Keratinocyte (primary cell): Measurements from ENCODE around the gene ADCY5. TPM values are rescaled to one million over a fixed set of nuclear protein-coding genes. Genes with fewer than 3 reads are reported as not detected.

Source experiments
- DNase-seq: peaks from one replicate; pipeline ENCODE4 v3.0.0-alpha.2; 2011; ENCODE audit warnings: low read depth, missing footprints, low spot score
- FAIRE-seq: peaks from 2 replicates; lab custom pipeline; 2011; peaks lifted over from hg19 to GRCh38; lab: Jason Lieb, UNC
- H2AFZ ChIP-seq: 2 replicates; pipeline ENCODE4 v1.6.0; 2012; ENCODE audit warnings: low read length, control low read depth, inconsistent platforms; ENCODE audit not compliant: control insufficient read depth
- H3K27ac ChIP-seq: 2 replicates; pipeline ENCODE4 v1.5.1; 2011; ENCODE audit warnings: low read length; ENCODE audit not compliant: control insufficient read depth, insufficient read depth
- H3K27me3 ChIP-seq: 3 replicates; pipeline ENCODE4 v1.6.0; 2011; ENCODE audit warnings: low read length; ENCODE audit not compliant: control insufficient read depth, insufficient read depth; ENCODE audit errors: extremely low read depth
- H3K36me3 ChIP-seq, 2 experiments: 2 replicates in 1 of 2; 3 replicates in 1 of 2; pipeline ENCODE4 v1.5.1; 2011; ENCODE audit warnings: low read length in 2 of 2, mild to moderate bottlenecking in 1 of 2; ENCODE audit not compliant: control insufficient read depth in 2 of 2, insufficient read depth in 2 of 2; ENCODE audit errors: extremely low read depth in 1 of 2
- H3K4me1 ChIP-seq: 3 replicates; pipeline ENCODE4 v1.5.1; 2011; ENCODE audit warnings: low read length; ENCODE audit not compliant: control insufficient read depth, insufficient read depth; ENCODE audit errors: extremely low read depth
- H3K4me2 ChIP-seq: 3 replicates; pipeline ENCODE4 v1.6.0; 2011; ENCODE audit warnings: low read depth, low read length; ENCODE audit not compliant: control insufficient read depth, insufficient read depth; ENCODE audit errors: extremely low read depth
- H3K4me3 ChIP-seq, 3 experiments: fragments of 200-600 bp in 1 of 3; sonication (generic) in 1 of 3; 2 replicates in 2 of 3; 3 replicates in 1 of 3; pipeline ENCODE4 v1.5.1; 2011 to 2016; ENCODE audit warnings: low read length in 3 of 3, mild to moderate bottlenecking in 3 of 3, control low read depth in 2 of 3, inconsistent platforms in 1 of 3, low read depth in 1 of 3, mixed read lengths in 1 of 3, mixed run types in 1 of 3, moderate library complexity in 1 of 3; ENCODE audit not compliant: control insufficient read depth in 2 of 3, insufficient read depth in 2 of 3; ENCODE audit errors: extremely low read depth in 1 of 3
- H3K79me2 ChIP-seq: 2 replicates; pipeline ENCODE4 v1.6.0; 2012; ENCODE audit warnings: low read length; ENCODE audit not compliant: control insufficient read depth, insufficient read depth
- H3K9ac ChIP-seq: 3 replicates; pipeline ENCODE4 v1.6.0; 2011; ENCODE audit warnings: low read length; ENCODE audit not compliant: control insufficient read depth, insufficient read depth; ENCODE audit errors: extremely low read depth
- H3K9me1 ChIP-seq: 3 replicates; pipeline ENCODE4 v1.6.0; 2011; ENCODE audit warnings: low read length; ENCODE audit not compliant: control insufficient read depth, insufficient read depth; ENCODE audit errors: extremely low read depth
- H3K9me3 ChIP-seq: 2 replicates; pipeline ENCODE4 v1.5.1; 2012; ENCODE audit warnings: low read depth, low read length; ENCODE audit not compliant: control insufficient read depth
- H4K20me1 ChIP-seq: 3 replicates; pipeline ENCODE4 v1.6.0; 2011; ENCODE audit warnings: low read length; ENCODE audit not compliant: control insufficient read depth, insufficient read depth; ENCODE audit errors: extremely low read depth
- EZH2 ChIP-seq: IDR thresholded peaks from one replicate; pipeline ENCODE4 v1.6.1; 2012; ENCODE audit warnings: inconsistent platforms, mild to moderate bottlenecking, low read length, moderate library complexity
- dilution Hi-C: fragments of 300-500 bp; cut with MboI; formaldehyde crosslinking; loops from one replicate; pipeline ENCODE4 v1.7.0; 2020; ENCODE audit warnings: low sequenced_read_pairs; ENCODE audit not compliant: extremely low pct_ligation_motif_present
- polyA plus RNA-seq, 5 experiments: library from polyadenylated mRNA; depleted of rRNA in 3 of 5; stranded (reverse) in 3 of 5; stranded (forward) in 1 of 5; unstranded in 1 of 5; fragments of >200 nt; gene quantifications; 1 replicate in 1 of 5; 2 replicates in 3 of 5; 3 replicates in 1 of 5; pipeline versions ENCODE4 v1.2.1 to v1.2.3, GENCODE V29; 2011 to 2012; ENCODE audit warnings: missing spikeins in 2 of 5, low read depth in 1 of 5, low replicate concordance in 1 of 5
- TF ChIP-seq, protein P1 (sequence below), 3 experiments: IDR thresholded peaks in 1 of 3; conservative IDR thresholded peaks in 1 of 3; optimal IDR thresholded peaks in 1 of 3; 2 replicates in 2 of 3; 3 replicates in 1 of 3; pipeline versions ENCODE3 to v1.5.1; 2011; ENCODE audit warnings: low read length in 3 of 3, mild to moderate bottlenecking in 3 of 3, moderate library complexity in 2 of 3, control low read depth in 1 of 3, inconsistent platforms in 1 of 3; ENCODE audit not compliant: insufficient read depth in 2 of 3; ENCODE audit errors: extremely low read depth in 1 of 3

ADCY5 gene
- polyA plus RNA-seq, 1 donor (not counting 4 experiments of a cell fraction or from before 2014, with no cell fraction given), result not detected

DNA sequence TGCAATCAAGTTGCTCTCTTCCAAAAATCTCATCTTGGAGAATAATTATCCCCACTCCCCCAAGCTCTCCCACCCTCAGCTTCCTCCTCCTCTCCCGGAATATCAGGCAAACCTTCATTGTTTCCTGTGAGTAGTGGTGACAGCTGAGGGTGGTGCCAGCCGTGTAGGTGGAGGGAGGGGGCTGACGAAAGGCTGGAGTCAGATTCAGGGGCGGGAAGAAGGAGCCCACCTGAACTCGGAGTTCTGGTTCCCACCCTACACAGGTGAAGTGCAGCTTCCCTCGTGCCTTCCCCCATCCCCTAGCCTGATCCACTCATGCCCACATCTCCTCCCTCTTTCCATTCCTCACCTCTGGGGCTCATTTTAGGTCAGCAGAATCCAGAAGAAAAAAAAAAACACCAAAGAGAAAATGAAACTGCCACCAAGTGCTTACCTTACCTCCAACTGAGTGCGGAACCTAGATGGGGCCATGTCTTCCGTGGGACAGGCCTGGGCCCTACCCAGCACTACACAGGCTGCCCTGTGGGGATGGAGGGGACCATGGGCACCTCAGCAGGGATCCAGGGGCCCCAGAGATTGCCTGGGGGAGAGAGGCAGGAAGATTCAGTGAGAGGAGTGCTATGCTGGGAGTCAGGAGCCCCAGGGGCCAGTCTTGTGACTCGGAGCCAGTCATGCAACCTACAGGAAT lies 81.3 kb downstream of the ADCY5 start:
- dilution Hi-C loops, result no loop called here

DNA sequence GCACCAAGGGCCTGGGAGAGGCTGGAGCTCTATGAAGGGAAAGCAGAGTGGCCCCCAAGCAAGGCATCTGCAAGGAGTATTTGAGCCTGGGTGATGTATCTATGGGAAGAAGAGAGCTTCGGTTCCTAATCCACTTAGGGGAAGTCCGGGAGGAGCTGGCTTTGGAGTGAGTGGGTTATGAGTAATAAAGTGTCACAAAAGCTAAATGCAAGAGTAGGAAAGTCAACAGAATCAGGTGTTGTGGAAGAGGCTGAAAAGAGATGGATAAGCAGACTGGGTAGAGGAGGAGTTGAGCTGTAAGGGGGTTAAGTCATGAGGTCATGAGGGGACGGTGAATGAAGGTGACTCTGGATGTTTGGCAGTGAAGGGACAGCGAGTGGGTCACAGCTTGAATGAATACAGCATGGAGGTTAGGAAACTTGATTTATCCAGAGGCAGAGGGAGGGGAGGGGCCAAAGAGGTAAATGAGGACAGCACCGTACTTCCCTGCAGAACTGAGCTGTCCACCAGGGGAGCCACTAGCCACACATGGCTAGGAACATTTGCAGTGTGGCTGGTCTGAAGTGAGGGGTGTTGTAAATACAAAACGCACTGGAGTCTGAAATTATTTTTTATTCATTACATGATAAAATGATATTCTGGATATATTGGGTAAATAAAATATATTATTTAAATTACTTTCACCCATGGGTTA lies 83.3 kb downstream of the ADCY5 start:
- H3K4me2 ChIP-seq, result no peak overlapping the region
- H3K79me2 ChIP-seq, result no peaks in the 10 kb centered on the region
- no peaks in the 10 kb centered on the region for H4K20me1 ChIP-seq
- H3K9me3 ChIP-seq, result no peaks in the 10 kb centered on the region
- H3K27ac ChIP-seq, result no peak overlapping the region
- no peaks in the 10 kb centered on the region for H3K36me3 ChIP-seq
- no peaks in the 10 kb centered on the region for H3K9me1 ChIP-seq
- no peak overlapping the region for H3K4me3 ChIP-seq
- TF ChIP-seq, protein P1, sequence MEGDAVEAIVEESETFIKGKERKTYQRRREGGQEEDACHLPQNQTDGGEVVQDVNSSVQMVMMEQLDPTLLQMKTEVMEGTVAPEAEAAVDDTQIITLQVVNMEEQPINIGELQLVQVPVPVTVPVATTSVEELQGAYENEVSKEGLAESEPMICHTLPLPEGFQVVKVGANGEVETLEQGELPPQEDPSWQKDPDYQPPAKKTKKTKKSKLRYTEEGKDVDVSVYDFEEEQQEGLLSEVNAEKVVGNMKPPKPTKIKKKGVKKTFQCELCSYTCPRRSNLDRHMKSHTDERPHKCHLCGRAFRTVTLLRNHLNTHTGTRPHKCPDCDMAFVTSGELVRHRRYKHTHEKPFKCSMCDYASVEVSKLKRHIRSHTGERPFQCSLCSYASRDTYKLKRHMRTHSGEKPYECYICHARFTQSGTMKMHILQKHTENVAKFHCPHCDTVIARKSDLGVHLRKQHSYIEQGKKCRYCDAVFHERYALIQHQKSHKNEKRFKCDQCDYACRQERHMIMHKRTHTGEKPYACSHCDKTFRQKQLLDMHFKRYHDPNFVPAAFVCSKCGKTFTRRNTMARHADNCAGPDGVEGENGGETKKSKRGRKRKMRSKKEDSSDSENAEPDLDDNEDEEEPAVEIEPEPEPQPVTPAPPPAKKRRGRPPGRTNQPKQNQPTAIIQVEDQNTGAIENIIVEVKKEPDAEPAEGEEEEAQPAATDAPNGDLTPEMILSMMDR (optimal IDR thresholded peaks at IDR 0.05 in 1 of 3, IDR thresholded peaks at IDR 0.05 in 1 of 3, conservative IDR thresholded peaks at IDR 0.05 in 1 of 3; ENCODE audit: extremely low read depth in 1 of 3, insufficient read depth in 2 of 3, low read length in 3 of 3), result peak; percentile 56 to 62 (median 57)
- no peak for TF ChIP-seq EZH2
- H3K4me1 ChIP-seq, result no peaks in the 10 kb centered on the region
- H2AFZ ChIP-seq, result no peak overlapping the region
- no peak for FAIRE-seq
- H3K9ac ChIP-seq, result no peak overlapping the region
- H3K27me3 ChIP-seq, result peaks cover 3% of the 10 kb centered on the region
- dilution Hi-C loops, result no loop called here
- DNase-seq, result no peak

More for the DNA sequence above, 81.3 kb downstream of the ADCY5 start:
- FAIRE-seq (no peak), DNase-seq (no peak)
- Histone ChIP-seq H3K4me1 (no peaks in the 10 kb centered on the region), H3K79me2 (no peaks in the 10 kb centered on the region), H3K9me1 (no peaks in the 10 kb centered on the region), H2AFZ (no peak overlapping the region), H3K27me3 (peaks cover 7% of the 10 kb centered on the region), H3K9ac (no peak overlapping the region), H3K4me3 (no peak overlapping the region), H3K4me2 (no peak overlapping the region), H4K20me1 (no peaks in the 10 kb centered on the region), H3K9me3 (no peaks in the 10 kb centered on the region), H3K36me3 (no peaks in the 10 kb centered on the region), H3K27ac (no peak overlapping the region)
- TF ChIP-seq, protein P1 (optimal IDR thresholded peaks at IDR 0.05 in 1 of 3, IDR thresholded peaks at IDR 0.05 in 1 of 3, conservative IDR thresholded peaks at IDR 0.05 in 1 of 3; ENCODE audit: extremely low read depth in 1 of 3, insufficient read depth in 2 of 3, low read length in 3 of 3), result no peak
- no peak for TF ChIP-seq EZH2
